Kidney tubule cell (primary cell): Measurements from ENCODE around the gene MYCBPAP.

ENCODE experiments used
- DNase-seq: peaks from one replicate; pipeline ENCODE4 v3.0.0-alpha.2; 2018; ENCODE audit warnings: low spot score

The MYCBPAP gene

GRCh38 chr17:50538549-50539410 lies 30.5 kb downstream of the MYCBPAP start:
- no peak for DNase-seq

GRCh38 chr17:50539762-50540559 lies 31.7 kb downstream of the MYCBPAP start:
- DNase-seq = peak; percentile 29

GRCh38 chr17:50540560-50541401 lies 32.5 kb downstream of the MYCBPAP start:
- DNase-seq = no peak

- no peak for DNase-seq
Measured at GRCh38 chr17:50541402-50541715, 33.1 kb downstream of the MYCBPAP start.

DNA sequence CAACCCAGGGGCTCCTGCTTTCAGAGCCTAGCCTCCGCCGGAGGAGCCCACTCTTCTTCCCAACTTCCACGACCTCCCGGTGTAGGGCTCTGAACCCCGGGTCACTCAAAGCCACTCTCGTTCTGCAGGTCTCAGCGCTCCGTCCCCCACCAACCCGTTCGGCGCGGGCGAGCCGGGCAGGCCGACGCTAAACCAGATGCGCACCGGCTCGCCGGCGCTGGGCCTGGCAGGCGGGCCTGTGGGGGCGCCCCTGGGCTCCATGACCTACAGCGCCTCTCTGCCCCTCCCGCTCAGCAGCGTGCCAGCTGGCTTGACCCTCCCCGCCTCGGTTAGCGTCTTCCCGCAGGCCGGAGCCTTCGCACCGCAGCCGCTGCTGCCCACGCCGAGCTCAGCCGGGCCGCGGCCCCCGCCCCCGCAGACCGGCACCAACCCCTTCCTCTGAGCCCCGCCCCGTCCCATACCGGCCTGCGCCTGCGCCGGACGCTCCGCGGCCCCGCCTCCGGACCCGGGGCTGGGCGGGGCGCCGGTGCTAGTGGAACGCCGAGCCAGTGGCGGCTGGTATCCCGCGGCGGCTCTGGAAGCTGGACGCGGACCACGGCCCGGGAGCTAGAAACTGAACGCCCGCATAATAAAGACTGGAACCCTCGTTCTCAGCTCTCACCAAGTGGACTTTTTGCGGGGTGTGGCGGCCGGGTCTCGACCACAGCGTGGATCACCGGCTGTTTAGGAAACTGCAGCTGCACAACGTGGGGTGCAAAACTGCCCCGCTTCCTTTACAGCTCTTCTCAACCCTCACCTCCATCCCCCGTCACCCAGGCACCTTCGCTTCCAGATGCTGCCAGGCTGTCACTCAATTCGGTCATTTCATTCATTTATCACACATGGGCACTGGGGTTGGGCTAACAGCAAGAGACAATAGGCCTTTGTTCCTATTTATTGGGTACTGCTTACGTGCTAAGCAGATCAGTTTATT lies 33.8 kb downstream of the MYCBPAP start:
- DNase-seq = peak; percentile 82

DNA sequence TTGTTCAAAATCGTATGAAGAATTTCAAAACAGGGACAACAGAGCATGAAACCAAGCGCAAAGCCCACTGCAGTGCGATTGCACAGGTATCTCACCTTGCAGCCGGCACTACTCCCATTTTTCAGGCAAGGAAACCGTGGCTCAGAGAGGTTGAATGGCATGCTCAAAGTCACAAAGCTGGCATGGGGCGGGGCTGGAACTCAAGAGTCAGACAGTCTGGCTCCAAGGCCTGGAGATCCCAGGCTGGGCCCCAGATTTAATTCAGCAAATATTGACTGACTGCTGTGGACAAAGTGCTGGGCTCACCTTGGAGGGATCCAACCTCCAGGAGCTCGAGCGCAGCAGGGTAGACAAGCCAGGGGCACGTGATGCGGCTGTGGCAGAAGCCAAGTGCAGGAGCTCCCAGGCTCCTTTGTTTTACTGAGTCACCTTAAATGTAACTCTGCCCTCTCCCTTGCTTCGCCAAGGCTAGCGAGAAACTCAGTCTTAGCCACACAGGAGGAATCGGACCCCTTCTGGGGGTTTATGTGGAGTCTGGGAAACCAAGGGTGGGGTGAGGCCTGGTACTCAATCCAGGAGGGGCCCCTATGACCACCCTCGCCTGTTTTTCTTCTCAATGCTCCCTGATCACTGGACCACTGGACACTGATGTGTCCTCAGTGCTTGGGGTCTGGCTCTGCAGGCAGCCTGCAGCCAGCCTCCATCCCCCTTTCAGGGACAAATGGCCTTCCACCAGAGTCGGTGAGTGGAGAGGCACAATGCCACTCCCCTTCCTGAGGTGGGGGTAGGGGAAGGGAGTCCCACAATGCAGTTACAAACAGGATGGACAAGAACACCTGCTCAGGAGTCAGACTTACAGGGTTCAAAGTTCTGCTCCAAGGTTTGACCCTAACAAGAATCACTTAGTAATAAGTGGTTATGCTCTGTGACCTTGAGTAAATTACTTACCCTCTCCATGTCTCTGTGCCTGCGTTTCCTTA lies 34.8 kb downstream of the MYCBPAP start:
- DNase-seq = no peak

DNA sequence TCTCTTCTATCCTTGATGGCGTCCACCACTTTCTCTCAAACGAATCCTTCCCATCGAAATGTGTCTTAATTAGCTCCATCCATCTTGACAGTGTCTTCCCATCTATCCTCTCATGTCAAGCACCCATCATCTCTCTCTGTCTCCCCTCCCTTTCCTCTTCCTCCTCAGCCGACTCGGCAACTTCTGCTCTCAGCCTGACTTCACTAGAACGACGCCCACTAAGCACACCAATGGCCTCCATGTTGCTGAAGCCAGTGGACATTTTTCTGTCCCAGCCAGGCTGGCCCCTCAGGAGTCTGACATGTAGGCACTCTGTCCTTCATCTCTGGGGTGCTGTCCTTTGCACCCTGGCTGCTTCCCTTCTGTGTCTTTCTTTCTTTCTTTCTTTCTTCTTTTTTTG lies 36.3 kb downstream of the MYCBPAP start:
- no peak for DNase-seq

DNA sequence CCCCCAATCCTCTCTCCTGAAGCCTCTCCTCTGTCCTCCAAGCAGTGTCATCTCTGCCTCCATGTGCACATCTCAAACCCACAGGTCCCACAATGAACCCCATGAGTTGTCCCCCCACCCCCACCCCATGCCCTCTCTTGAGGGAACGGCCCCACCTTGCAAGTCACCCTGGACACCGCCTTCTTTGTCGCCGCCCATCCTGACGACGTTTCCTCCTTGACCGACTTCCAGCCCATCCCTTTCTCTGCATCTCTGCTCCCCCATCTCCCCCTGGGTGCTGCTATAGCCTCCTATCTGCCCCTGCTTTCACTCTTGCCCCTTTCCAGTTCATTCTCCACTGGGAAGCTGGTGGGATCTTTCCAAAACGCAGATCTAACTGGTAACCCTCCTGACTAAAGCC lies 37.1 kb downstream of the MYCBPAP start:
- no peak for DNase-seq

DNA sequence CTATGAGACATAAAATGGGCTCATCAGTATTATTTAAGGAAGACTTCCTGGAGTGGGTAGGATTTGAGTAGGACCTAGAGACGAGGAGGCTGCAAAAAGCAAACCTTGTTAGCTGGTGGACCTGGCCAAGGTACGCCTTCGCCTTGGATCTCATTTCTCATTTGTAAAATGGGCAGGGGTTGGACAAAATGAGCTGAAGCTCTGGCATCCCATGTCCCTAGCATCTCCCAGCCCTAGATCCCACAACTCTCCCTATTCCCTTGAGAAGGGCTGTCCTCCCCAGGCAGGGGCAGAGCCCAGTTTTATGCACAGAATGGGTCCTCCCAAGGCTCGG lies 38.4 kb downstream of the MYCBPAP start:
- no peak for DNase-seq

DNA sequence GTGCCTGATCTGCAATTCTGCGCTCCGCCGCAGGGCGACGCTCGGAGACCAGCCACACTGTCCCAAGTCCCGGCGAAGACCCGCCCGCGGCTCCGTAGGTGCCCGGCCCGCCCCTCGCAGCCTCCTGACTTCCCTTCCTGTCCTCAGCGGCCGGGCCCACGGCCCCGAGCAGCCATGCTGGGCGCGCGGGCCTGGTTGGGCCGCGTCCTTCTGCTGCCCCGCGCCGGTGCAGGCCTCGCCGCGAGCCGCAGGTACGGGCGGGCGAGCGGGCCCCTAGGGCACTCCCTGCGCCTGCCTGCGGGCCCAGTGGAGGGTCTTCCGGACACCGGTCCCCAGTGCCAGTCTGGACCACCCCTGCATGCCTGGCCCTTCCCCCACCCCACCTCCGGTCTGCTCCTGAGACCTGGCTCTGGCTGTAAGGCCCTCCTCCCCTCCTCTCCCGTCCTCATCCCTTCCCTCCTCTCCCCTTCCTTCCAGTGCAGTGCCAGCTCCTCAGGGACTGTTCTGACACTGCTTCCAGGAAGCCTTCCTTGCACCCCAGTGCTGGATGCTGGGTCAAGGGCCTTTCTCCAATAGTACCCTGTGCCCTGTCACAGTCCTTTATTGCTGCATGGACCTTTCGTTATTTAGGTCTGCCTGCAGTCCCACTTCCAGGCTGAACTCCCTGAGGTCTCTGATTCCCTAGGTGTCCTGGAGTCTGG lies 38.9 kb downstream of the MYCBPAP start, which contains the start of gene SPATA20:
Gene SPATA20 (plus strand): TSS at position 140 of the 701 bp plus-strand sequence. CDS start 35 bp downstream, at position 175.
- DNase-seq = peak; percentile 91

DNA sequence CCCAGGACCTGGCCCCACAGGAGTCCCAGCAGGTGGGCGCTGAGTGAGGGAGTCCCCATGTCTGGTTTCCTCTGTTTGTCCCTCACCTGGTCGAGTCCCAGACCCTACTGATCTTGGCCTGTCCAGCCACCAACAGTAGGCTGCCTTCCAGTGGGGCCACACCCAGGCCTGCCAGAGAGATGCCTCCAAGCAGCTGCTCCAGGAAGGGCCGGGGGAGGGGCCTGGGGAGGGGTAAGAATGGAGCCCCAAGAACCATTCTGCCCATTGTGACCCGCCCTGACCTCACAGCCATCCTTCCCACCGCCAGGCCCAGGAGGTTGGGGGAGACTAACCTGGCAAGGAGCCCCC lies 39.5 kb downstream of the MYCBPAP start:
- no peak for DNase-seq

DNA sequence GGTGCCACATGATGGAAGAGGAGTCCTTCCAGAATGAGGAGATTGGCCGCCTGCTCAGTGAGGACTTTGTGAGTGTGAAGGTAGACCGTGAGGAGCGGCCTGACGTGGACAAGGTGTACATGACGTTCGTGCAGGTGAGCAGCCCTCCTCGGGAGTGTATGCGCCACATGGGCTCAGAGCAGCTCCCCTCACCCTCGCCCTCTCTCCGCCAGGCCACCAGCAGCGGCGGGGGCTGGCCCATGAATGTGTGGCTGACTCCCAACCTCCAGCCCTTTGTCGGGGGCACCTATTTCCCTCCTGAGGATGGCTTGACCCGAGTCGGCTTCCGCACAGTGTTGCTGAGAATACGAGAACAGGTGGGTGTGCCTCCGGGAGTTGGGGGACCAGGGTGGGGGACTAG lies 40.6 kb downstream of the MYCBPAP start:
- no peak for DNase-seq

DNA sequence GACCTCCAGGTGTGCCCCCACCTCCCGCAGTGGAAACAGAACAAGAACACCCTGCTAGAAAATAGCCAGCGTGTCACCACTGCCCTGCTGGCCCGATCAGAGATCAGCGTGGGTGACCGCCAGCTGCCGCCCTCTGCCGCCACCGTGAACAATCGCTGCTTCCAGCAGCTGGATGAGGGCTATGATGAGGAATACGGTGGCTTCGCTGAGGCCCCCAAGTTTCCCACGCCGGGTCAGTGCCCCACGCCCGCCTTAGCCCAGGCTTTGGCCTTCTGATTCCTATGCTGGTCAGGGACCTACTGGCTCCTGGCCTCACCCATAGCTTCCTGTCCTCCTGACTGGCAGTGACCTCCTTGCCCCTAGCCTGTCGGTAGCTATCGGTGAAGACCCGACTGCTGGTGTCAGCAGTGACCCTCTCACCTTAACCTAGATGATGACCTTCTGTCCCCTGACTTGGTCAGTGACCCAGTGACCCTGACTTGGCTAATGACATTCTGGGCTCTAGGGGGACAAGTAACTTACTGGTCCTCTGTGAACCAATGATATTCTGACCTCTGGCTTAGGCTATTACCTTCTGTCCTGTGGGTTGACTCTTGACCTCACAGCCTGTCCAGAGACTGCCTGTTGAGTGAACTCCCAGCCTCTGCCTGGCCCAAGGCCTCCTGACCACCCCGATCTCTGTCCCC lies 41.2 kb downstream of the MYCBPAP start:
- no peak for DNase-seq

- DNase-seq = no peak
Measured at GRCh38 chr17:50549969-50550368, 41.7 kb downstream of the MYCBPAP start.

DNA sequence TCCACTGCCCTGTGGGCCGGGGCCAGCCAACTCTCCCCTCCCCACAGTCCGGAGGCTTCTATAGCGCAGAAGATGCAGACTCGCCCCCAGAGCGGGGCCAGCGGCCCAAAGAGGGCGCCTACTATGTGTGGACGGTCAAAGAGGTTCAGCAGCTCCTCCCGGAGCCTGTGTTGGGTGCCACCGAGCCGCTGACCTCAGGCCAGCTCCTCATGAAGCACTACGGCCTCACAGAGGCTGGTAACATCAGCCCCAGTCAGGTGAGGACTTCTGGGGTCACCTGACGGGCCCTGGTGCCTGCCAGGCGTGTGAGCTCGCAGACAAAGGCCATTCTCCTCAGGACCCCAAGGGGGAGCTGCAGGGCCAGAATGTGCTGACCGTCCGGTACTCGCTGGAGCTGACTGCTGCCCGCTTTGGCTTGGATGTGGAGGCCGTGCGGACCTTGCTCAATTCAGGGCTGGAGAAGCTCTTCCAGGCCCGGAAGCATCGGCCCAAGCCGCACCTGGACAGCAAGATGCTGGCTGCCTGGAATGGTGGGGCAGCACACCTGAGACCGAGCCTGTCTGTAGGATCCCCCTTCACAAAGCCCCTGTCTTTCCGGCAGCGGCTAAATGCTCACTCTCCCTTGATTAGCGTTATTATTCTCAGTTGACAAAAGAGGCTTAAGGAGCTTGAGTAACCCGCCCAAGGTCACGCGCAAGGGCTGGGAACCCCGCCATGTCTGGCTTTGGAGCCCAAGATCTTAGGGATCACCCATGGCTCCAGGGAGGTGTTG lies 42.6 kb downstream of the MYCBPAP start:
- peak; percentile 83 for DNase-seq

DNA sequence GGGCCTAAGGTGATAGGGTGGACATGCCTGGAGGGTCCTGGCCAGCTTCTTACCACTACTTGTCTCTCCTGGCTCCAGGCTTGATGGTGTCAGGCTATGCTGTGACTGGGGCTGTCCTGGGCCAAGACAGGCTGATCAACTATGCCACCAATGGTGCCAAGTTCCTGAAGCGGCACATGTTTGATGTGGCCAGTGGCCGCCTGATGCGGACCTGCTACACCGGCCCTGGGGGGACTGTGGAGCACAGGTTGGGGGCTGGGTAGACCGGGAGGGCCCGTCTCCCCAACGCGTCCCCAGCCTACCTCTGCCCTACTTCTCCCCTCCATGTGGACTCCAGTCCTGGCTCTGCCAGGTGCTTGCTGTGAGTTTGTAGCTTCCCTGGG lies 43.2 kb downstream of the MYCBPAP start:
- DNase-seq = no peak

DNA sequence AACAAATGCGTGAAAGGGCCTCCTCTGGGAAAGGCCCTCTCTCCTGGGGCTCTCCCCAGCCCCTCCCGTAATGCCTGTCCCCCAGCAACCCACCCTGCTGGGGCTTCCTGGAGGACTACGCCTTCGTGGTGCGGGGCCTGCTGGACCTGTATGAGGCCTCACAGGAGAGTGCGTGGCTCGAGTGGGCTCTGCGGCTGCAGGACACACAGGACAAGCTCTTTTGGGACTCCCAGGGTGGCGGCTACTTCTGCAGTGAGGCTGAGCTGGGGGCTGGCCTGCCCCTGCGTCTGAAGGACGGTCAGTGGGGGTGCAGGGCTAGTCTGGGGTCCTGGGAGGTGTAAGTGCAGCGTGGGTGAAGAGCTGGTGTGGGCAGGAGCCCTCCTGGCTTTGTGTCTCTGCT lies 43.6 kb downstream of the MYCBPAP start:
- no peak for DNase-seq

GRCh38 chr17:50554201-50554600 lies 46.0 kb downstream of the MYCBPAP start:
- DNase-seq = no peak
